ENCODE data around the gene DIPK1B.

Gene DIPK1B

GRCh38 chr9:136729926-136730325 is 17.6 kb downstream of the DIPK1B start:
- CTCF ChIA-PET: interaction anchor here (0.9 to 1.4 kb wide), 3 partner anchors 28 to 66 kb away, joined by 3 to 5 read pairs (median 4); partner anchors contain the start of gene LCN8
- DNase-seq (ENCODE audit: extremely low spot score): no peak
- TF ChIP-seq TARDBP (IDR thresholded peaks at IDR 0.05) (no peak), ELF4 (IDR thresholded peaks at IDR 0.05) (no peak), ARNT (IDR thresholded peaks at IDR 0.05) (no peak), SUZ12 (IDR thresholded peaks at IDR 0.05) (no peak), SP1 (IDR thresholded peaks at IDR 0.05) (no peak), CTBP1 (IDR thresholded peaks at IDR 0.05; ENCODE audit: borderline replicate concordance) (no peak), PKNOX1 (IDR thresholded peaks at IDR 0.05) (no peak), BHLHE40 (IDR thresholded peaks at IDR 0.05; ENCODE audit: borderline replicate concordance) (no peak), ZNF384 (IDR thresholded peaks at IDR 0.05) (no peak), NFRKB (IDR thresholded peaks at IDR 0.05) (no peak)
- POLR2A ChIA-PET: interaction anchor here (0.7 to 2.6 kb wide), 5 partner anchors 10 to 76 kb away, joined by 3 to 14 read pairs (median 7); partner anchors contain the start of gene LCN8

GRCh38 chr9:136732444-136733178 is 20.2 kb downstream of the DIPK1B start:
- no peak for TF ChIP-seq TARDBP (IDR thresholded peaks at IDR 0.05)
- no peak for TF ChIP-seq PKNOX1 (IDR thresholded peaks at IDR 0.05)
- ChIA-PET POLR2A (no interaction called here), CTCF (interaction anchor here (0.7 kb wide), 1 partner anchor 25 kb away, joined by 4 read pairs; the partner anchor contains the start of gene LCN8)
- DNase-seq (ENCODE audit: extremely low spot score): no peak

GRCh38 chr9:136733611-136734010 is 21.2 kb downstream of the DIPK1B start:
- POLR2A ChIA-PET: no interaction called here
- no peak for DNase-seq (ENCODE audit: extremely low spot score)
- no peak for TF ChIP-seq SUZ12 (IDR thresholded peaks at IDR 0.05)
- TF ChIP-seq FOXA1 (IDR thresholded peaks at IDR 0.05): no peak
- no peak for TF ChIP-seq NFRKB (IDR thresholded peaks at IDR 0.05)
- TF ChIP-seq CTBP1 (IDR thresholded peaks at IDR 0.05; ENCODE audit: borderline replicate concordance): no peak
- no peak for TF ChIP-seq FOXK2 (IDR thresholded peaks at IDR 0.05)
- no peak for TF ChIP-seq SP1 (IDR thresholded peaks at IDR 0.05)
- no peak for TF ChIP-seq FOXM1 (IDR thresholded peaks at IDR 0.05; ENCODE audit: borderline replicate concordance)
- no peak for TF ChIP-seq PKNOX1 (IDR thresholded peaks at IDR 0.05)
- no peak for TF ChIP-seq ELF4 (IDR thresholded peaks at IDR 0.05)
- TF ChIP-seq LEF1 (IDR thresholded peaks at IDR 0.05; ENCODE audit: borderline replicate concordance): no peak
- TF ChIP-seq HDGF (IDR thresholded peaks at IDR 0.05; ENCODE audit: borderline replicate concordance): no peak
- no peak for TF ChIP-seq L3MBTL2 (conservative IDR thresholded peaks at IDR 0.05)
- TF ChIP-seq ZNF384 (IDR thresholded peaks at IDR 0.05): no peak
- no peak for TF ChIP-seq ARNT (IDR thresholded peaks at IDR 0.05)
- TF ChIP-seq BHLHE40 (IDR thresholded peaks at IDR 0.05; ENCODE audit: borderline replicate concordance): no peak
- no peak for TF ChIP-seq TARDBP (IDR thresholded peaks at IDR 0.05)
- CTCF ChIA-PET: no interaction called here

- POLR2A ChIA-PET: no interaction called here
- no peak for DNase-seq (ENCODE audit: extremely low spot score)
- CTCF ChIA-PET: no interaction called here
Observed at GRCh38 chr9:136734837-136735496, 22.6 kb downstream of the DIPK1B start.

GRCh38 chr9:136735812-136736480 is 23.6 kb downstream of the DIPK1B start:
- ChIA-PET POLR2A (no interaction called here), CTCF (interaction anchor here (0.6 kb wide), 1 partner anchor 142 kb away, joined by 4 read pairs; no protein-coding TSS in a partner anchor)
- TF ChIP-seq SP1 (IDR thresholded peaks at IDR 0.05) (no peak), L3MBTL2 (conservative IDR thresholded peaks at IDR 0.05) (no peak), LEF1 (IDR thresholded peaks at IDR 0.05; ENCODE audit: borderline replicate concordance) (no peak)
- DNase-seq (ENCODE audit: extremely low spot score): no peak

More at GRCh38 chr9:136734837-136735496, 22.6 kb downstream of the DIPK1B start:
- TF ChIP-seq ELF4 (IDR thresholded peaks at IDR 0.05): no peak
- no peak for TF ChIP-seq NFRKB (IDR thresholded peaks at IDR 0.05)

GRCh38 chr9:136738960-136739359 is 26.6 kb downstream of the DIPK1B start:
- no peak for TF ChIP-seq SP1 (IDR thresholded peaks at IDR 0.05)
- TF ChIP-seq ZNF384 (IDR thresholded peaks at IDR 0.05): no peak
- TF ChIP-seq FOXK2 (IDR thresholded peaks at IDR 0.05): no peak
- TF ChIP-seq CTBP1 (IDR thresholded peaks at IDR 0.05; ENCODE audit: borderline replicate concordance): no peak
- TF ChIP-seq SUZ12 (IDR thresholded peaks at IDR 0.05): no peak
- no peak for TF ChIP-seq NFRKB (IDR thresholded peaks at IDR 0.05)
- no peak for TF ChIP-seq FOXA1 (IDR thresholded peaks at IDR 0.05)
- TF ChIP-seq L3MBTL2 (conservative IDR thresholded peaks at IDR 0.05): no peak
- no peak for TF ChIP-seq BHLHE40 (IDR thresholded peaks at IDR 0.05; ENCODE audit: borderline replicate concordance)
- TF ChIP-seq LEF1 (IDR thresholded peaks at IDR 0.05; ENCODE audit: borderline replicate concordance): no peak
- no peak for TF ChIP-seq HDGF (IDR thresholded peaks at IDR 0.05; ENCODE audit: borderline replicate concordance)
- no peak for TF ChIP-seq TARDBP (IDR thresholded peaks at IDR 0.05)
- TF ChIP-seq ARNT (IDR thresholded peaks at IDR 0.05): no peak
- no peak for TF ChIP-seq ELF4 (IDR thresholded peaks at IDR 0.05)
- ChIA-PET POLR2A (no interaction called here), CTCF (no interaction called here)
- no peak for DNase-seq (ENCODE audit: extremely low spot score)
